ENCODE results near the gene SRSF3.
"Not testable (repeated sequence)": the region's sequence is repeated elsewhere in the genome, so short reads cannot be mapped to it uniquely, and the experiment has no call there.

SRSF3 gene

DNA sequence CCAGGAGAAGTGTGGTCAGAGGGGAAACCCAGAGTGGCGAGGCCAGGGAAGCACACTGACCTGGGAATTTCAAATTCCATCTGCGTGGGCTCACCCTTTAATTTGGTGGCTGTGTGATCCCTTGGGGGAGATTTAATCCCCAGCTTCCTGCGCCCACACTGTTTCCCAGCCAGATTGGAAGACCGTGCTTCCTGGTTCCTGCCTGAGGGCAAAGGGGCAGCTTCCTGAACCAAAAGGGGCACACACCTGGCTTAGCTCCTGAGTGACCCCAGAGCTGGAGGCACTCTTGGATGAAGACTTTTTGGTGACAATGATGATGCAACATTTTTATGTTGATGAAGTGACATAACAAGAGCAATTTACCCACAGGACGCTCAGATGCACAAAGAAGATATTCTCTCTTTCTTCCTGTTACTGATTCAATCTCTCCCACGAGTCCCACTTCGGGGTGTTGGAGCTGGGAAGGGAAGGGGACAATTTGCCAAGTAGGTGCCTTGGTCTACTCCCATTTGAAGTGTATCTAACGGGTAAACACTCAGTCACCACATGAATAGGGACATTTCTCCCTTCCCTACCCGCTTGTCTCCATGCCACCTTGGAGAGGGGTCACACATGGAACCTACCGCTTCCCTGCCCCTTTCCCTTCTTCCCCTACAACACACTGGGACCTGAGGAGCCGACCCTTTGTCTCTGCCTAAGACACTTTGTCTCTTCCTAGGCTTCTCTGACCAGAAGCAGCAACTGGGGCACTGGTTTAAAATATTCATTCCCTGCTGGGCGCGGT, 55.7 kb downstream of the SRSF3 start:
- no peak for DNase-seq (ENCODE audit: low read depth)

DNA sequence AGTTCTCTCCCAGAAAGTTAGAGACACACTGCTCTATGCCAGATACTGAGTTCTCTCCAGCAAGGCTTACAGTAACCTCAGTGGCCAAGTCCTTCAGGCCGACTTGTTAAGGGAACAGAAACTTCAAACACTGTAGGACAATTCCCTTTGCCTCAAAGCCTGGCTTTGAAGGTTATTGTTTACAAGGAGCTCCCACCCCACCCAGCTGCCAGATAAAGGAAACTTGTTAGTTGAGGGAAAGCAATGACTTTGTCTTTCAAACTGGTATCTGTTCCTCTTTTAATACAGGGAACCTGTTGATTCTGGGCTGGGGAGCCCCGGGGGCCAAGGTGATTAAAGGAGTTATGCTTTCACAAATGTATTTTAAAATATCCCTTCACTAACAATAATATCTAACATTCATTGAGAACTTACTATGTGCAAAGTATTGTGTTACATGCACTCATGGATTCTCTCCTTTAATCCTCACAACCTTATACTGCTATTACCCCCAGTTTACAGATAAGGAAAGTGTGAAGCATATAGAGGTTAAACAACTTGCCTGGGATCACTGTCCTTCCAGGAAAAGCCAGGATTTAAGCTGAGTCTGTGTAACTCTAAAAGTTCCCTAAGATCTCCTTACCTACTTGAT, 56.8 kb downstream of the SRSF3 start:
- no peak for DNase-seq (ENCODE audit: low read depth)

DNA sequence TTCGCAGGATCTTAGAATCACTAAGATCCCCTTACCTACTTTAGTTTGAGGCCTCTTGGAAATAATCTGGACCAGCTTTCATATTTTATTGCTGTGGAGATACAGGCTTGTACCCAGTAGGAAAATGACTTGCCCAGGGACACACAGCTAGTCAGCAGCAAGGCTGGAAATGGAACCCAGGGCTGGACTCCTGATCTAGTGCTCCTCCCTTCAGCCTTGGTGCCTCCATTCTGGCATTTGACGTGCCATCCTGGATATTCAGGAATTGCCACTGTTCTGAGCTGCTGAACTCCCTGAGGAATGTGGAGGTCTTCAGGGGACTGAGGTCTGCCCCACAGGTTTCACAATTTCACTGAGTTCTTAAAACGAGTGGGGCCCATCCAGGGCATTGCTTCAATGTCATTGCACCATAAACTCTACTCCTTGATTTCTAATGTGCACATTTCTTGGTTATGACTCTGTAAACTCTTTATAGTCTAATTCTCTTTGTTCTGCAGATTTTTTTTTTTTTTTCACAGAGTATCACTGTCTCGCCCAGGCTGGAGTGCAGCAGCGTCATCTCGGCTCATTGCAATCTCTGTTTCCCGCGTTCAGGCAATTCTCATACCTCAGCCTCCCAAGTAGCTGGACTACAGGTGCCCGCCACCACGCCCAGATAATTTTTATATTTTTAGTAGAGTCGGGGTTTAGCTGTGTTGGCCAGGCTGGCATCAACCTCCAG, 57.7 kb downstream of the SRSF3 start:
- no peak for DNase-seq (ENCODE audit: low read depth)

- not testable (repeated sequence) for DNase-seq (ENCODE audit: low read depth)
Observed at GRCh38 chr6:36654469-36654868, 60.3 kb downstream of the SRSF3 start.

Measured in stimulated activated CD8-positive, alpha-beta memory T cell treated with anti-CD3 and anti-CD28 coated beads, Interleukin-12 subunit alpha, Interleukin-12 subunit beta, amount 100 ng/mL, for 4 hours (primary cell).